GM19372 (cell line): ENCODE data around the gene RTTN.
A peak's percentile ranks its signal among the peaks of the same experiment; 100 is the strongest.
"Not testable (repeated sequence)": the region's sequence is repeated elsewhere in the genome, so short reads cannot be mapped to it uniquely, and the experiment has no call there.

Experiments
- ATAC-seq: cut with Tn5 transposase; IDR thresholded peaks from one replicate; pipeline ENCODE4 v1.9.1; 2021; ENCODE audit warnings: mild to moderate bottlenecking, low read depth, moderate library complexity; ENCODE audit not compliant: unreplicated experiment

RTTN gene

GRCh38 chr18:69995774-69996173 lies 209.7 kb downstream of the RTTN start:
- ATAC-seq: no peak

- no peak for ATAC-seq
Observed at GRCh38 chr18:69992776-69993175, 212.7 kb downstream of the RTTN start.

GRCh38 chr18:69987870-69988269 lies 217.6 kb downstream of the RTTN start:
- no peak for ATAC-seq

- no peak for ATAC-seq
Observed at GRCh38 chr18:69985239-69985638, 220.2 kb downstream of the RTTN start.

- ATAC-seq: no peak
Observed at GRCh38 chr18:69982417-69982816, 223.1 kb downstream of the RTTN start.

DNA sequence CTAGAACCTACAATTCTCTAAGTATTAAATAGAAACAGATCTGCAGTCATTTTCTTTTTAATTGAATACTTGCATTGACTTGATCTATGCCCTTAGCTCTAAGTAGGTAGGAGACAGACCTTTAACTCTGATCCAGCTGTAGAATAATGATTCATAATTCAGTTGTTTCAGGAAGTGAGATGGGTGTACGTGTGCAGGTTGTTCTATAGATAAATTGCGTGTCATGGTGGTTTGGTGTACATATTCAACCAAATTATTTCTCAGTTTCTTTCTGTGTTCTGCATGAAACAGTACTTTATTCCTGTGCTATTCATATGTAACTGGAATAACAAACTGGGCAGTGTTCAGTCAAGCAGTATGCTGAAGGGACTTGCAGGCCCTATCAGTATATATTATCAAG lies 223.5 kb downstream of the RTTN start:
- peak; percentile 52 for ATAC-seq

GRCh38 chr18:69980982-69981804 lies 224.3 kb downstream of the RTTN start:
- no peak for ATAC-seq

DNA sequence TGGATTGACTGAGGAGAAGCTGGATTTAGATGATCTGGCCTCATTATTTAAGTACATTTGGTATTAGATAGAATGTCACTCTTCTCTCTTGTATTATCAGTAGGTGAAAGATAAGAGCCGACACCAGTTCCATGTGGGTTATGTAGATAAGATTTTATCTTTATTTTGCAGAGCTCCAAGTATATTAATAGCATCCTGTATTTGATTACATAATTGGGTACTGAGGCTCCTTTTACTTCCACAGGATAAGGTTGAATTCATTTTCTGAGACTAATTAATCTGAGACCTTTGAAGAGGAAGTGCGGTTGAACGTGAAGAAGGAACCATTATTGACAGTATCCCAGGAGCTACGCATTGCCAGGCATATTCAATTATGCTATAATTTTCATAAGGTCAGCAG lies 225.0 kb downstream of the RTTN start:
- no peak for ATAC-seq

DNA sequence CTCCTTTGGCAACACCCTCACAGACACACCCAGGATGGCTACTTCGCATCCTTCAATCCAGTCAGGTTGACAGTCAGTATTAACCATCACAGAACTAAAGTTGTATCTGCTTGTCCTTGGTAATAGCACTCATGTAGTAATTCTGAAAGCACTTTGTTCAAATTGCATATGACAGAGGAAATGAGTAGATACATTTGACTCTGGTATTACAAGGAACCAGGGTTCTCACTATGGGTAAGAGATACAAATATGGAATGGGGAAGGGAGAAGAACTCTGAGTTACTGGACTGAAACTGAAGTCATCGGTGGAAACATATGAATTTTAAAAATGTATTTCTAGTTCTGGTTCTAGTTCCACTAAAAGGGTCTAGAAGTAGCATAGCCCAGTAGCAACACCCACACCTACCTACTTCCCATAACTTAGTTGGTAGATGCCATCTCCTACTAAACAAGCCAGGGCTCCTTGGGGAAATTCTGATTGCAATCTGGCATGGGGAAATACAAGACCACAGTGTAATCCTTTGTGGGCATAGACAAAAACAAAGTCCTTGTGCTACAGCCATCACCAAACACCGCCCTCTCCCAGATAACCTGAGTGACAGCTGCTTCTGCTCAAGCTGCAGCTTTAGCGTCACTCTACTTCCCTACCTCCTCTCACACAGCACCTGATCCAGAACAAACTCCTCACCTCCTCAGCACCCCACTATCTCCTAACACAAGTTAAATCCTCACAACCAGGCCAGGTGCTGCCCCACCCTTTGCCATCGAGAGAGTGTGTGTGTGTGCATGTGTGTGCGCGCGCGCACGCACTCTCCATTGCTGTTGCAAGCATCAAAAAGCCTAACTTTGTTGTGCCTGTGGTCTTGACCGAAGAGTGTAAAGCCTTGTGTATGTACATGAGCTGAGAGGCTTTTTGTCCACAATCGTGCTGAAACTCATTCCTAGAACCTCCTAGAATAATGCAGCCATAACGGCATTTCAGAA lies 226.5 kb downstream of the RTTN start:
- ATAC-seq: no peak

GRCh38 chr18:69975294-69975693 lies 230.2 kb downstream of the RTTN start:
- not testable (repeated sequence) for ATAC-seq

DNA sequence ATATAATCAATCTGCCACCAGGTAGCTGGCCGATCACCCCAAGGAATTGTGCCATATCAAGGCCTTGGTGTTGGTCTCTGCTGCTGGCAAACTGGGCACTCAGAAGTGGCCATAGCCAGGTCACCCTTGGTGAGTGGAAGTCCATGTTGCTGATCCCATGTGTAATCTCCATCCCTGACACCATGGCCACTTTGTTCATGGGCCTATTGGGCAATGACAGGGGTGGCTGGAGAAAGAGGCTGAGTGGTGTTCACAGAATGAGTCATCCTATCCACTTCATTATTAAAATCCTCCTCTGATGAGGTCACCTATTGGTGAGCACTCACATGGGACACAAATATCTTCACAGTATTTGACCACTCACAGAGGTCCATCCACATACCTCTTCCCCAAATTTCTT lies 231.1 kb downstream of the RTTN start:
- ATAC-seq: no peak

DNA sequence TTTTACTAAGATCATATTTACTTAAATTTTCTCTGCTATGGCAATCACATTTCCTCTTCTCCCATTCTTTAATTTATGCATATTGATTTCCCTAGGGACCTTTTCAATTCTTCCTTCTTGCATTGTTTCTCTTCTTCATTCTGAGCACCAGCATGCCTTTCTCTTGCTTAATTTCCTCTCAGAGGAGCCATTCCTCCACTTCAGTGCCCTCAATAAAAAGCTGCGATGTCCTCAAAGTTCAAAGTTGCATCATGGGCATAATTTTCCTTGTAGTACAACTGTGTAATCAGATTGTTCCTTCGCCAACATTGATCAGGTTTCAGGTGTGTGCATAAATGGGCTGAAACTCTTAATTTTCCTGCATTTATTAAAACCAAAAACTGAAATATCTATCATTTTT lies 236.0 kb downstream of the RTTN start:
- ATAC-seq: no peak

DNA sequence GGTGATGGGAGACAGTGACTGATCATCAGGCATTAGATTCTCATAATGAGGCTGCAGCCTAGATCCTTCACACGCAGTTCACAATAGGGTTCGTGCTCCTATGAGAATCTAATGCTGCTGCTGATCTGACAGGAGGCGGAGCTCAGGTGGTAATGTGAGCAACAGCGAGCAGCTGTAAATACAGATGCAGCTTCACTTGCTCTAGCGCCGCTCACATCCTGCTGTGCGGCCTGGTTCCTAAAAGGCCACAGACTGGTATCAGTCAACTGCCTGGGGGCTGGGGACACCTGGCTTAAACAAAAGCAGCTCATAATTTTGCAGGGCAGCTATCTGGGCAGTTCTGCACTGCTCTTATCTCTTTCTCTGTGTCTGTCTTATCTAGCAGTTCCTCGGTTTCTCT lies 237.4 kb downstream of the RTTN start:
- ATAC-seq: no peak

- ATAC-seq: no peak
Observed at GRCh38 chr18:69963196-69963595, 242.3 kb downstream of the RTTN start.

GRCh38 chr18:69961718-69962117 lies 243.8 kb downstream of the RTTN start:
- ATAC-seq: no peak

DNA sequence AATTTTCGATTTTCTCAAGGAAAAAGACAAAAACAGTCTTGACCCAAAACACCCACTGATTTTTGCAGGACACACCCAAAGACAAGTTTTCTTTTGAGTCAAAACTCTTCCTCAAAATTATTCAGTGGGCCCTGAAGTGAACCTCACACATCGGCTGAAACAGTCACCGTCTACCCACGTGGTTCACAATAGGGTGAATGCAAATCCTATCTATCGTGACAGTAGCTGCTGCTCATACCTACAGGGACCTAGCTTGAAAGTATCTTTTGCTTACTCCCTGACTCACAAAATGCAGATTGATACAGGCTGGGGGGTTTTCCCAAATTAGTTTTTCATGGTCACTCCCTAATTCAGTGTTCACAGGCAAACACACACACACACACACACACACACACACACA lies 247.1 kb downstream of the RTTN start:
- ATAC-seq: peak; percentile 52

- no peak for ATAC-seq
Observed at GRCh38 chr18:69957747-69958146, 247.7 kb downstream of the RTTN start.

GRCh38 chr18:69956665-69957620 lies 248.5 kb downstream of the RTTN start:
- no peak for ATAC-seq

DNA sequence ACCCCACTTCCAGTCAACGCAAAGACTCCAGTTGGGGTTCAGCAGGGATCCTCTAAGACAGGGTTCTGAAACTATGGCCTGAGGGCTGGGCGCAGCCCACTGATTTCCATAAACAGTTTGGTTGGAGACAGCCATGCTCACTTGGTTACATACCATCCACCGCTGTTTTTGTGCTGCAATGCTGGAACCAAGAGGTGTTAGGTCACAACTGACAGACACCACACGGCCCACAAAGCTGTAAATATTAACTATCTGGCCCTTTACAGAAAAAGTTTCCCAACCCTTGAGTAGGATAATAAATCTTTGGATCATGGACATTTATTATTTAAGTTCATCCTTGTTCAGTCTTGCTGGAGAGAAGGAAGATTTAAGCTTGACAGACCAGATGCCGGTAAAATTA lies 249.4 kb downstream of the RTTN start:
- peak; percentile 24 for ATAC-seq

DNA sequence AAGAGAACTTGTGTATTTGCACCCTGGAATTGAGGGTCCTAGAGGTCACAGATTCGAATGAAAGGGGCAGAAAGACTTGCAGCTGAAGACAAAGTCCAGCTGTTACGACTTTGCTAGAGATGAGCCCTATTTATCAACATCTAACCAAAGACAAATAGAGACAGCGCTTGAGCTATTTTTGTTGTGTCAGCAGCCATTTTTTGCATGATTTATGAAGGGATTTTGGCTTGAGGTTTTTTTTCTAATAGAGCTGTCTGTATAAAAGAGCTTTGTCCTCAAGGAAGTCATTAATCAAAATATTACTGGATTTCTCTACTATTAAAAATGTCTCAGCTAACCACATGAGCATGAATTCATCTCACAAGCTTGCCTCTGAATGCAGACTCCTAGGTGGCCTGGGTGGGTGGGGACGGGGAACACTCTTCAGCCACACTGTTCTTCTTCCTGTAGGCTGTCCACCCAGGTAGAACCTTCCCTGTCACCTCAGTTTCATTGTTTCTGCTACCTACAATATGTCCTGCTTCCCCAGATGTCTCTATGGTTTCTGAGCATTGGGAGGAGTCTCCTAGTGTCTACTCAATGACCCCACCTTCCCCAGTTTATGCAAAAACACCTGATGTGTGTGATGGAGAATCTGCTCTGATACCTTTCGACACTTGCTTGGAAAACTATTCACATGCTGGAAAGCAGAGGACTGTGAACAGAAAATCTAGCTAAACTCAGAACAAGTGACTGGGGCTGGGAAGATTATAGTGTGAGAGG lies 250.6 kb downstream of the RTTN start:
- no peak for ATAC-seq
